Hair follicle dermal papilla cell (primary cell): Measurements from ENCODE around the gene ALCAM. TPM values are rescaled to one million over a fixed set of nuclear protein-coding genes. Genes with fewer than 3 reads are reported as not detected.

Source experiments
- total RNA-seq: library from RNA; depleted of rRNA; stranded (reverse); fragments of >200 nt; gene quantifications from 2 replicates; pipeline ENCODE4 v1.2.3, GENCODE V29; 2012

ALCAM gene
- 99.1 and 140 TPM in 2 replicates for total RNA-seq

GRCh38 chr3:105366326-105367062, at the start of gene ALCAM:
TSS of gene ALCAM (plus strand) at chr3:105366909.

